Panc1 (cell line): ENCODE results near the gene KRT7. TPM values are rescaled to one million over a fixed set of nuclear protein-coding genes. Genes with fewer than 3 reads are reported as not detected.
A peak's percentile ranks its signal among the peaks of the same experiment; 100 is the strongest.

Experiments
- ATAC-seq: fragments of 200-7000 bp; cut with Tn5 transposase; 2 replicates; pipeline ENCODE4 v1.9.1; 2020; ENCODE audit warnings: mild to moderate bottlenecking, moderate library complexity
- BruUV-seq: library from RNA; stranded (reverse); fragments of 400-500 nt; replicated peaks from 2 replicates; lab custom pipeline; 2021; lab: Mats Ljungman, UMichigan
- CTCF ChIA-PET: fragments of 300-600 bp; sonication (Branson Sonifier 250); formaldehyde crosslinking; loops from one replicate; lab custom pipeline; 2022; ENCODE audit warnings: antibody characterized with exemption; lab: Charles Lee
- POLR2A ChIA-PET: fragments of 300-600 bp; sonication (Branson Sonifier 250); formaldehyde crosslinking; loops from one replicate; lab custom pipeline; 2022; ENCODE audit warnings: antibody characterized with exemption; lab: Charles Lee
- DNase-seq: peaks from one replicate; pipeline ENCODE4 v3.0.0-alpha.2; 2010; ENCODE audit warnings: low read depth, low spot score
- H3K27ac ChIP-seq: 2 replicates; pipeline ENCODE4 v1.5.1; 2011; ENCODE audit warnings: mild to moderate bottlenecking, low read length, inconsistent platforms
- H3K27me3 ChIP-seq: fragments of 200-500 bp; sonication (Bioruptor generic); 2 replicates; pipeline ENCODE4 v1.6.0; 2014; ENCODE audit warnings: low read length, inconsistent platforms; ENCODE audit not compliant: control insufficient read depth, insufficient read depth
- H3K36me3 ChIP-seq: fragments of 200-500 bp; sonication (Bioruptor generic); 2 replicates; pipeline ENCODE4 v1.5.1; 2014; ENCODE audit warnings: inconsistent platforms, mild to moderate bottlenecking, low read length, moderate library complexity; ENCODE audit not compliant: control insufficient read depth, insufficient read depth
- H3K4me1 ChIP-seq: 2 replicates; pipeline ENCODE4 v1.5.1; 2011; ENCODE audit warnings: inconsistent platforms, mild to moderate bottlenecking, low read length, moderate library complexity; ENCODE audit not compliant: control insufficient read depth, insufficient read depth
- H3K4me3 ChIP-seq, 2 experiments: 2 replicates each; pipeline ENCODE4 v1.5.1; 2011 to 2012; ENCODE audit warnings: low read depth in 2 of 2, low read length in 2 of 2, mild to moderate bottlenecking in 2 of 2, inconsistent platforms in 1 of 2, moderate library complexity in 1 of 2
- H3K9me3 ChIP-seq: fragments of 200-500 bp; sonication (Bioruptor generic); 2 replicates; pipeline ENCODE4 v1.5.1; 2014; ENCODE audit warnings: low read depth, mild to moderate bottlenecking, inconsistent platforms, low read length, moderate library complexity; ENCODE audit not compliant: control insufficient read depth, insufficient read depth
- POLR2AphosphoS5 ChIP-seq: IDR thresholded peaks from 2 replicates; pipeline ENCODE4 v1.6.1; 2012; ENCODE audit warnings: mild to moderate bottlenecking, low read depth, low read length, moderate library complexity
- SIN3A ChIP-seq: IDR thresholded peaks from 2 replicates; pipeline ENCODE4 v1.6.1; 2012; ENCODE audit warnings: low read depth, mild to moderate bottlenecking, low read length, moderate library complexity, borderline replicate concordance; ENCODE audit not compliant: insufficient read depth
- TCF7L2 ChIP-seq: IDR thresholded peaks from 2 replicates; pipeline ENCODE4 v1.6.1; 2011; ENCODE audit warnings: mild to moderate bottlenecking, low read depth, low read length, inconsistent platforms
- in situ Hi-C: cut with HindIII; loops from 2 replicates; pipeline ENCODE4 v1.10.0; 2016; ENCODE audit warnings: low sequenced_read_pairs, low pct_unique_long_range_greater_than_20kb
- intact Hi-C: fragments of 100-400 bp; cut with micrococcal nuclease; formaldehyde crosslinking; loops from one replicate; pipeline ENCODE4 v1.10.0; 2022; ENCODE audit not compliant: unreplicated experiment
- total RNA-seq: library from RNA; stranded (reverse); gene quantifications from one replicate; pipeline ENCODE4 v1.2.1, GENCODE V29; 2021; ENCODE audit not compliant: unreplicated experiment
- TF ChIP-seq, protein P1 (sequence below): fragments of 450-650 bp; IDR thresholded peaks from 2 replicates; pipeline ENCODE4 v1.5.1; 2017; ENCODE audit warnings: mild to moderate bottlenecking
- TF ChIP-seq, protein P2 (sequence below), 2 experiments: IDR thresholded peaks; 2 replicates each; pipeline ENCODE4 v1.6.1; 2011 to 2012; ENCODE audit warnings: low read depth in 2 of 2, control low read depth in 1 of 2, low read length in 1 of 2, mild to moderate bottlenecking in 1 of 2, moderate library complexity in 1 of 2; ENCODE audit not compliant: insufficient read depth in 1 of 2

The KRT7 gene
- total RNA-seq, 1 experiment from 2014 or later, result 16.8 TPM

DNA sequence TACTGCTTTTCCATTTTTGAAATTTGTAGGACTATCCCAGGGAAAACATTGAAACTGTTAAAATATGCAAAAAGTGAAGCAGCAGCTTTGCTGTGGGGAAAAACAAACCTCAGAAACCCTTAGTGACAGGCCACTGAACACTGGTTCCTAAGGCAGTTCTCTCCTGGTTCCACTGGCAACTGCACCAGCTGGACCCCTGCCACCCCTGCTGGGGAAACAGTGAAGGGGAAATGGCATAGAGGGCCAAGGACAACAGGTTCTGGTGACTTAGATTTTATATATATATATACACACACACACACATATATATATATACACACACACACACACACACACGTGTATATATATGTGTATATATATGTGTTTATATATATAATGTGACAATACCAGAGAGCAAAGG lies 16.2 kb upstream of the KRT7 start:
- TF ChIP-seq, protein P1, sequence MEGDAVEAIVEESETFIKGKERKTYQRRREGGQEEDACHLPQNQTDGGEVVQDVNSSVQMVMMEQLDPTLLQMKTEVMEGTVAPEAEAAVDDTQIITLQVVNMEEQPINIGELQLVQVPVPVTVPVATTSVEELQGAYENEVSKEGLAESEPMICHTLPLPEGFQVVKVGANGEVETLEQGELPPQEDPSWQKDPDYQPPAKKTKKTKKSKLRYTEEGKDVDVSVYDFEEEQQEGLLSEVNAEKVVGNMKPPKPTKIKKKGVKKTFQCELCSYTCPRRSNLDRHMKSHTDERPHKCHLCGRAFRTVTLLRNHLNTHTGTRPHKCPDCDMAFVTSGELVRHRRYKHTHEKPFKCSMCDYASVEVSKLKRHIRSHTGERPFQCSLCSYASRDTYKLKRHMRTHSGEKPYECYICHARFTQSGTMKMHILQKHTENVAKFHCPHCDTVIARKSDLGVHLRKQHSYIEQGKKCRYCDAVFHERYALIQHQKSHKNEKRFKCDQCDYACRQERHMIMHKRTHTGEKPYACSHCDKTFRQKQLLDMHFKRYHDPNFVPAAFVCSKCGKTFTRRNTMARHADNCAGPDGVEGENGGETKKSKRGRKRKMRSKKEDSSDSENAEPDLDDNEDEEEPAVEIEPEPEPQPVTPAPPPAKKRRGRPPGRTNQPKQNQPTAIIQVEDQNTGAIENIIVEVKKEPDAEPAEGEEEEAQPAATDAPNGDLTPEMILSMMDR, result no peak
- TF ChIP-seq TCF7L2, result no peak
- no peaks in the 10 kb centered on the region for H3K9me3 ChIP-seq
- ATAC-seq (no peak), DNase-seq (no peak)
- H3K27ac ChIP-seq, result peak overlapping the region; percentile 91
- BruUV-seq, result no TSS peak
- ChIA-PET CTCF (interaction anchor here (1.3 kb wide), 1 partner anchor 62 kb away, joined by 16 read pairs; no protein-coding TSS in a partner anchor), POLR2A (interaction anchor here (0.7 kb wide), 1 partner anchor 680 kb away, joined by 5 read pairs; no protein-coding TSS in a partner anchor)
- no peak overlapping the region for H3K4me3 ChIP-seq
- H3K36me3 ChIP-seq, result no peaks in the 10 kb centered on the region
- peaks cover 50% of the 10 kb centered on the region for H3K4me1 ChIP-seq
- H3K27me3 ChIP-seq, result no peaks in the 10 kb centered on the region
- in situ Hi-C loops, result no loop called here
- intact Hi-C loops, result no loop called here

DNA sequence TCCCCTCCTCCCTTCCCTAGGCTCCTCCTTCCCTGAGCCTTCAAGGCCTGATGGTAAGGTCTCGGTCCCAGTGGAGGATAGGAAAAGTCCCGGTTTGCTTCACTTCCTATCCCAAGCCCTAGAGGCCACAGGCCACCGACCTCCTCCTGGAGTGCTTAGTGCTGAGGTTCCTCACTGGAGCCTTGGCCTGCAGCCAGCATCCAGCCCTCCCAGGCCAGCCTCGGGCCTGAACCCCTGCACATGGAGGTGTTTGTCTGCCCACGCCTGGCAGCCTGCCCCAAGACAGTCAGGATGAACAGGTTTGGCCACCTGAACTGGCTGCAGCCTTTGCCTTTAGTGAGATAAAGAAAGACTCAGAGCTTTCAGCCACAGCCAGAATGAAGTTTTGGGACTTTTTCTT lies 15.8 kb upstream of the KRT7 start:
- no TSS peak for BruUV-seq
- H3K27me3 ChIP-seq, result no peaks in the 10 kb centered on the region
- no peaks in the 10 kb centered on the region for H3K36me3 ChIP-seq
- ChIA-PET POLR2A (interaction anchor here (0.7 kb wide), 1 partner anchor 680 kb away, joined by 5 read pairs; no protein-coding TSS in a partner anchor), CTCF (no interaction called here)
- in situ Hi-C loops, result no loop called here
- intact Hi-C loops, result no loop called here
- TF ChIP-seq POLR2AphosphoS5, result 0 out of 2 replicates have a peak, but pooled peaks have one; percentile 26
- TF ChIP-seq SIN3A, result no peak
- H3K27ac ChIP-seq, result peak overlapping the region; percentile 91
- DNase-seq (no peak), ATAC-seq (peak; percentile 31)
- H3K4me3 ChIP-seq, result no peak overlapping the region
- H3K9me3 ChIP-seq, result no peaks in the 10 kb centered on the region
- peaks cover 52% of the 10 kb centered on the region for H3K4me1 ChIP-seq

DNA sequence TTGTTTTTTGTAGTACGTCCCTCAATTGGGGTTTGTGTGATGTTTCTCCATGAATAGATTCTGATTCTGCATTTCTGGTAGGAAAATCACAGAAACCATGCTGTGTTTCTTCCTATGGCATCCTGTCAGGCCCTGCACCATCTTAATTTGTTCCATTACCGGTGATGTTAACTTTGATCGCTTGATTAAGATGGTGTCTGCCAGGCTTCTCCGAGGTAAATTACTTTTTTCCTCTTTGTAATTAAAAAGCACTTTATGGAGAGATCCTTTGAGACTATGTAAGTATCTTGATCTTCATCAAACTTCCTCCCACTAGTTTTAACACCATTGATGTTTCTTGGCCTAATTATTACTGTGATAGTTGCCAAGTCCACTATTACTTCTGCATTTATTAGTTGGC lies 15.0 kb upstream of the KRT7 start:
- no peaks in the 10 kb centered on the region for H3K27me3 ChIP-seq
- in situ Hi-C loops (no loop called here), intact Hi-C loops (no loop called here)
- no peaks in the 10 kb centered on the region for H3K9me3 ChIP-seq
- DNase-seq (no peak), ATAC-seq (no peak)
- POLR2A ChIA-PET, result no interaction called here
- no peak overlapping the region for H3K4me3 ChIP-seq
- H3K4me1 ChIP-seq, result peaks cover 52% of the 10 kb centered on the region
- no peaks in the 10 kb centered on the region for H3K36me3 ChIP-seq
- CTCF ChIA-PET, result no interaction called here
- peak overlapping the region; percentile 91 for H3K27ac ChIP-seq
- no TSS peak for BruUV-seq
- TF ChIP-seq SIN3A (no peak), POLR2AphosphoS5 (no peak), TCF7L2 (no peak)
- TF ChIP-seq, protein P1, result no peak
- TF ChIP-seq, protein P2, sequence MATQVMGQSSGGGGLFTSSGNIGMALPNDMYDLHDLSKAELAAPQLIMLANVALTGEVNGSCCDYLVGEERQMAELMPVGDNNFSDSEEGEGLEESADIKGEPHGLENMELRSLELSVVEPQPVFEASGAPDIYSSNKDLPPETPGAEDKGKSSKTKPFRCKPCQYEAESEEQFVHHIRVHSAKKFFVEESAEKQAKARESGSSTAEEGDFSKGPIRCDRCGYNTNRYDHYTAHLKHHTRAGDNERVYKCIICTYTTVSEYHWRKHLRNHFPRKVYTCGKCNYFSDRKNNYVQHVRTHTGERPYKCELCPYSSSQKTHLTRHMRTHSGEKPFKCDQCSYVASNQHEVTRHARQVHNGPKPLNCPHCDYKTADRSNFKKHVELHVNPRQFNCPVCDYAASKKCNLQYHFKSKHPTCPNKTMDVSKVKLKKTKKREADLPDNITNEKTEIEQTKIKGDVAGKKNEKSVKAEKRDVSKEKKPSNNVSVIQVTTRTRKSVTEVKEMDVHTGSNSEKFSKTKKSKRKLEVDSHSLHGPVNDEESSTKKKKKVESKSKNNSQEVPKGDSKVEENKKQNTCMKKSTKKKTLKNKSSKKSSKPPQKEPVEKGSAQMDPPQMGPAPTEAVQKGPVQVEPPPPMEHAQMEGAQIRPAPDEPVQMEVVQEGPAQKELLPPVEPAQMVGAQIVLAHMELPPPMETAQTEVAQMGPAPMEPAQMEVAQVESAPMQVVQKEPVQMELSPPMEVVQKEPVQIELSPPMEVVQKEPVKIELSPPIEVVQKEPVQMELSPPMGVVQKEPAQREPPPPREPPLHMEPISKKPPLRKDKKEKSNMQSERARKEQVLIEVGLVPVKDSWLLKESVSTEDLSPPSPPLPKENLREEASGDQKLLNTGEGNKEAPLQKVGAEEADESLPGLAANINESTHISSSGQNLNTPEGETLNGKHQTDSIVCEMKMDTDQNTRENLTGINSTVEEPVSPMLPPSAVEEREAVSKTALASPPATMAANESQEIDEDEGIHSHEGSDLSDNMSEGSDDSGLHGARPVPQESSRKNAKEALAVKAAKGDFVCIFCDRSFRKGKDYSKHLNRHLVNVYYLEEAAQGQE (IDR thresholded peaks at IDR 0.05; ENCODE audit: insufficient read depth in 1 of 2, low read depth in 2 of 2, low read length in 1 of 2), result no peak
